GDM1 (cell line): ENCODE data around the gene ZNF655.
A peak's percentile ranks its signal among the peaks of the same experiment; 100 is the strongest.

ENCODE experiments used
- DNase-seq: peaks from one replicate; lab custom pipeline; 2025; lab: John Stamatoyannopoulos, UW

The ZNF655 gene

DNA sequence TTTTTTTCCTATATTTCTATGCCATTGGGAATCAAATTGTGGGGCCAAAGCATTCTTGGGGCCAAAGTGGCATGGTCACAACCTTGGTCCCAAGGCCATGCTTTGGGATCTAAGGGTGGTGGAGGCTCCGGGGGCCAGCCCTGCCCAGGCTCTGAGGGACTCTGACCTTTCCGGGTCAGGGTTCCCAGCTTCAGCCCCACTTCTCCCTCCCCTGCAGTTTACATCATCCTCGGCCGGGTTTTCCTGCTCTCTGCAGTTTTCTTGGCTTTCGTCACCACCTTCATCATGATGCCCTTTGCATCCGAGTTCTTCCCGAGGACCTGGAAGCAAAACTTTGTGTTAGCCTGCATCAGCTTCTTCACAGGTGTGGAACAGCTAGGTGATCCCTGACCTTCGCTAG is 48.1 kb downstream of the ZNF655 start:
- DNase-seq, result no peak

DNA sequence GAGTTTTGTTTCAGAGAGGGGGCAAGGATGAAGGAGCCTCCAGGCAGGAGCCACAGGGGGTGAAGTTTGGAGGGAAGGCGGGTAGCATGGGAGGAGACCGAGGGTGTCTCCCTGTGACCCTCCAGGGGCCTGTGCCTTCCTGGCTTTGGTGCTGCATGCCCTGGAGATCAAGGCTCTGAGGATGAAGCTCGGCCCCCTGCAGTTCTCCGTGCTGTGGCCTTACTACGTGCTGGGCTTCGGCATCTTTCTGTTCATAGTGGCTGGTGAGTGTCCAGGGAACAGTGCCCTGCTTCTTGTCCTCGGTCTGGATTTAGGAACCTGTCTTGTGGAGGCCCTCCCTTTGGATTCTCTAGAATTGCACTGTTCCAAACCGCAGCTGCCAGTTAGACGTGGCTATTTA is 49.1 kb downstream of the ZNF655 start:
- DNase-seq, result no peak

DNA sequence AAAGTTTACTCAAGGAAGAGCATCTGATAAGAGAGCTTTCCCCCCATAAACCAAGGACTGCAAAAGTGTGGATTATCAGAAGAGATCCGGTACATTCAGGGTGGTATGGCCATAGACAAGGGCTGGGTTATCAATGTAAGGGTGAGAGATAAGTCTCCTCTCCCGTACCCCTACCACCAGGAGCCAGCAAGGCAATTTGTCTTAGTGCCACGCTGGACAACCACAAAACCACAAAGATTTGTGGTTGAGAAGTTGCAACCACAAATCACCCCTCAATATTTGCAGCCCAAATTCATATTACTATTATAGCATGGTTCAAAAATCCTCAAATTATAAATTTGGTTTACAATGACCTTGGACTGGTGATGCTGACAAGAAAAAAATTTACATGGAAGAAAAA is 56.1 kb downstream of the ZNF655 start:
- no peak for DNase-seq

DNA sequence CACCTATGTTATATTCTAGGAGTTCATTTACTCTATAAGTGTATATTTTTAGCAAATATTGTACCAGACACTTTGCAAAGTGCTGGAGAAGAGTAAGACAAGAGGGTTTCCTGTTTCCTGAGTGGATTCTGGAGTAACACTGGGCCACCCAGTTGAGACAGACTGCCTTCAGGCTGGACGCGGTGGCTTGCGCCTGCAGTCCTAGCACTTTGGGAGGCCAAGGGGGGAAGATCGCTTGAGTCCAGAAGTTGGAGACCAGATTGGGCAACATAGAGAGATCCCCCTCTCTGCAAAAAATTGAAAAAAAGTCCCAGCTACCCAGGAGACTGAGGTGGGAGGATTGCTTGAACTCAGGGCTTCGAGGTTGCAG is 57.5 kb downstream of the ZNF655 start:
- DNase-seq, result no peak

DNA sequence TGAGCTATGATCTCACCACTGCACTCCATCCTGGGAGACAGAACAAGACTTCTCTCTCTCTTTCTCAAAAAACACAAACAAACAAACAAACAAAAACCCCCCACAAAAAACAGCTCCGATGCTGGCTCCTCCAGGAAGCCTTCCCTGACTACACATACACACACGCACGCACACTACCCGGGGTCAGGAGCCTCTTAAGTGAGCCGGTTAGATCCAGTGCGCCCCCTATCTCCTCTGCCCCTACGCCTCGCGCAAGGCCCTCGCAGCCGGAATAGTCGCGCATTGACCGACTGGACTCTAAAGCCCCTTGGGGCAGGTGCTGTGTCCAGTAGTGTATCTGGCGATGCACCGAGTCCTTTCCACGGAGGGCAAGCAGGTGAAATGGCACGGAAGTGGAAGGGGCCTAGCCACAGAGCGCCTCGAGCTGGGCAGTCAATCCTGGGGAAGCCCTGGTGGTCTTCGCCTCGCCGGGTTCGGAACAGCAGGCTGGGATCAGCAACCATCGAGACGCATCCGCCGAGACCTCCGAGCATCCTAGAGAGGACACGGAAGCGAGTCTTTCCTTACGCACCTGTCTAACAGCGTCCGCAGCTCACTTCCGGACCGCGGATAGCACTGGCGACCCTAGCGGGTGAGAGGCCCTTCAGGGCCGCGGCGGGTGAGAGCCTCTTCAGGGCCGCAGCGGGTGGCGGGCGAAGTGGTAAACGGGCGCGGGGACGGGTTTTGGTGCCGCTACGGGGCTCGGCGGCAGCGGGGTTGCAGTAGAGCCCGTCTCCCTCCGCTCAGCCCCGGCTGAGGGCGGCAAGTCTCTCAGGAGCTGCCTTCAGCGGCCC is 58.1 kb downstream of the ZNF655 start, which contains the start of gene ZSCAN25:
Gene ZSCAN25 (plus strand): TSS at position 588 of the 833 bp plus-strand sequence. CDS start 2,661 bp downstream, outside the sequence.
- peak; percentile 84 for DNase-seq

DNA sequence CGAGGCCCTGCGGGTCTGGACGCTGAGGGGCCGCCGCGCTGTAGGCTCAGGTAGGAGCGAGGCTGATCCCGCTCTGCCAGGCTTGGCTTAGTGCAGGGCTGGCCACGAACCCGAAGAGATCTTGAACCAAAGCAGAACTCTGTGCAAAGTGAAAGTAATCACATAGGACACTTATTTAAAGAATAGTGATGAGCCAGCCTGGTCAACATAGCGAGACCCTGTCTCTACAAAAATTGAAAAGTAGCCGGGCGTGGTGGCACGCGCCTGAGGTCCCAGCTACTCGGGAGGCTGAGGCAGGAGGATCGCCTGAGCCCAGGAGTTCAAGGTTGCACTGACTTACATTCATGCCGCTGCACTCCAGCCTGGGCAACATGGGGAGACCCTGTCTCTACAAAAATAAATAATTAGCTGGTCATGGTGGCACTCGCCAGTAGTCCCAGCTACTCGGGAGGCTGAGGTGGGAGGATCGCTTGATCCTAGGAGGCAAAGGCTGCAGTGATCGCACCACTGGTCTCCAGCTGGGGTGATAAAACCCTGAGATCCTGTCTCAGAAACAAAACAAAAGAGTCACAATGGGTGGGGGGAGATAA is 58.8 kb downstream of the ZNF655 start:
- DNase-seq, result no peak

DNA sequence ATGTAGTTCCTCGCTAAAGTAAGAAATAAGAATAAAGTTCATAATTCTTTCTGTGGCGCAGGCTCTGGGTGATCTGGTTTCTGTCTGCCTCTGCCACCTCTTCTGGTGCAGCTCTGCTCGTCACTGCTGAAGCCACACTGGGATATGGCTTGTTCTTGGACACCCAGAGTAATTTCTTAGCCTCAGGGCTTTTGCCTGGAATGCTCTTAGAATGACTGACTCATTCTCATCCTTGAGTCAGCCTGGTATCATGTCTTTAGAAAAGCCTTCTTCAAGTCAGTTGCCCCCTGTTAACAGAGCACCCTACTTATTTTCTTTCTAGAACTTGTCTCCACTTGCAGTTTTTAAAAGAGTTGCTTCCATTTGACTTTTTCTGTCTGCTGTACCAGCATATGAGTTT is 60.3 kb downstream of the ZNF655 start:
- no peak for DNase-seq

DNA sequence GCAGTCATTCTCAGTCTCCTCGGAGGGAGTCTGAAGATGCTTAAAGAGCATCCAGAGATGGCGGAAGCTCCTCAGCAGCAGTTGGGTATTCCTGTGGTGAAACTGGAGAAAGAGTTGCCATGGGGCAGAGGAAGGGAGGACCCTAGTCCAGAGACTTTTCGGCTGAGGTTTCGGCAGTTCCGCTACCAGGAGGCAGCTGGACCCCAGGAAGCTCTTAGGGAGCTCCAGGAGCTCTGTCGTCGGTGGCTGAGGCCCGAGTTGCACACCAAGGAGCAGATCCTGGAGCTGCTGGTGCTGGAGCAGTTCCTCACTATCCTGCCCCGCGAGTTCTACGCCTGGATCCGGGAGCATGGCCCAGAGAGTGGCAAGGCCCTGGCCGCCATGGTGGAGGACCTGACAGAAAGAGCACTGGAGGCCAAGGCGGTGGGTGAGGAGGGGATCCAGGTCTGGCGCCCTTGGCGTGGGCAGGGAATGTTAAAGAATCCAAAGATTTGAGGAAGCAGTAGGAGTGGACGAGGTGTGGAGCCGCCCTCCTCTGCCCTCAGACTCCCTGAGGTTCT is 61.2 kb downstream of the ZNF655 start:
- DNase-seq, result no peak

DNA sequence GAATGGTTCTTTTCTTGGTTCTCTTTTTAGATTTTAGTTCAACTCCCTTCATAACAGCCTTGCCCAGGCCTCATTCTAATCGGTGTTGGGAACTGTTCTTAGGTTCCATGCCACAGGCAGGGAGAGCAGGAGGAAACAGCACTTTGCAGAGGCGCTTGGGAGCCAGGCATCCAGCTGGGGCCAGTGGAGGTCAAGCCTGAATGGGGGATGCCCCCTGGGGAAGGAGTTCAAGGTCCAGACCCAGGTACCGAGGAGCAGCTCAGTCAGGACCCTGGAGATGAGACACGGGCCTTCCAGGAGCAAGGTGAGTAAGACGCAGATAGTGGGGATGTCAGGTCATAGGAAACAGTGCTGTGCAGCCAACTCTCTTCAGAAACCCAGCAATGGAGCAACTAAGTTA is 62.8 kb downstream of the ZNF655 start:
- DNase-seq, result no peak

DNA sequence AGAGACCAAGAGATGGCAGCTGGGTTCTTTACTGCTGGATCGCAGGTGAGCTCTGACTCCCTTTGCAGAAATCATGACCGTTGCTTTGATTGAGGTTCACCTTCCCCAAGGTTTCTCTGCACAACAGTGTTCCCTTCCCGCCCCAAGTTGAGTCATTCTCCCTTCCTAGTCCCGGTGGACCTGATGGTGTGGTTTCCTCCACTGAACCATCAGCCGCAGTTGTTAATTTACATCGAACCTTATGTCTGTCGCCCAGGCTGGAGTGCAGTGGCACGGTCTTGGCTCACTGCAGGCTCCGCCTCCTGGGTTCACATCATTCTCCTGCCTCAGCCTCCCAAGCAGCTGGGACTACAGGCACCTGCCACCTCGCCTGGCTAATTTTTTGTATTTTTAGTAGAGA is 64.2 kb downstream of the ZNF655 start:
- DNase-seq, result no peak

DNA sequence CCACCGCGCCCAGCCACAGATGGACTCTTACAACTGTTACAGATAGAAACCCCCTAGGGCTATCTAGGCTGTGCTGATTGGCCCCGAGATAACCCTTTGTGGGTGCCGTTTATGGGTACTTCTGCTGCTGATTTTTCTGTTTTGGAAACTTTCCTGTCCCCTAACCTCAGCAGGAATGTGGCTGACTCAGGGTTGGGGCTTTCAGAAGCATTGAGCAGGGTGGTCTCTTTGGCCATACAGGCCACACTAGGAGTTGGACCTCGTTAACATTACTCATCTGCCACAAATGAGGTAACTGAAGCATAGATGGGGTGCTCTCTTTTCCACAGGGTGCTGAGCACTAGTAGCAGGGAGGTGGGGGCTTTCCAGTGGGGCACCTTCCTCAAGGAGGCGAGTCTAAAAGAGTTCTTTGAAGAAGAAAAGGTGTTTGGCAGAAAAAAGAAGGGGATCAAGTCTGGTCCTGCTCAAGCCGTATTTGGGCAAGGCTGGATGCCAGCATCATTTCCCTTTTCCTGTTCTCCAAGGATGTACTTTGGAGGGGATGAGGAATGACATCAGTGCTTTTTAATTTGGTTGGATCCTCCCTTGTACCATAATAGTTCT is 64.8 kb downstream of the ZNF655 start:
- DNase-seq, result no peak

DNA sequence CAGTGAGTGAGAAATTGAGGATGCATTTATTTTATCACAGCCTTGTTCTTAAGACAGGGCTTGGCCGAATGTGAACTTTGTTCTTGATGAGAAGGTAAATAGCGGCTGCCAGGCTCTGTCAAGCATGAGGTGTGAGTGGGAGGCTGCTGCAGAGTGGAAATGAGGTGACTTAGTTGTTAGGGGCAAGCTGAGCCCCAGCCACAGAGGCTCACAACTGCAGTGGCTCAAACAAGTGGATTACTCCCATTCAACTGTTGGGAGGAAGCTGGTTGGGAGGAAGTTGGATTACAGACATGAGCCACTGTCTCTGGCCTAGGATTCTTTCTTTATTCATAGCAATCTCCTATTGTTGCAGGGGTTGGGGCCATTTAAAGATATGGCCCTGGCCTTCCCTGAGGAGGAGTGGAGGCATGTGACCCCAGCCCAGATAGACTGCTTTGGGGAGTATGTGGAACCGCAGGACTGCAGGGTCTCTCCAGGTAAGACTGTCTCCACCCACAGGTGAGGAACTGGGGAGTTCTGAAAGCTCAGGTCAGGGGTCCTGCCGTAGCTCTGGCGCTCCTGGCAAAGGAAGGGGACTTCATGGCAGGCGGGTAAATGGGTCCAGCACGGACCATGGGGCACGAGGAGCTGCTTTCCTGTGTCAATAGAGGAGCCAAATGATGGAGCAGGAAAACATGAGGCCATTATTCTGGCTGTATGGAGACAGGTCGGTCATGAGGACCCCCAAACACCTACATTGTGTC is 65.4 kb downstream of the ZNF655 start:
- no peak for DNase-seq

DNA sequence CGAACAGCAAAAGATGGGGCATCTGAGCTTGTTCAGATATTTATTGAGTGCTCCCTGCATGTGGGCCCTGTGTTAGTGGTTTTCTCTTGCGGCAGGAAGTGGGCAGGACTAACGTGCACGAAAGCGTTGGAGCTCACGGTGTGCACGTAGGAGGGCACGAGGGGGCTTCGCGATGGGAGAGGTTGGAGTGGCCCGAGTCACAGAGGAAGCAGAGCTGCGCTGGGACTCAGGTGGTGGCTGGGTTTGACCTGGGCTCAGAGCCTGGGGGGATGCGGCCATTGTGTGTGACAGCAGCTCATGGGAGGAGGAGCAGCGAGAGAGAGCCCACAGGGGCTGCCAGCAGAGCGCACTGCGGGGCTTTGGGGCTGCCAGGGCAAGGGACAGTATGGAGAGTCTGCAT is 66.0 kb downstream of the ZNF655 start:
- DNase-seq, result no peak

DNA sequence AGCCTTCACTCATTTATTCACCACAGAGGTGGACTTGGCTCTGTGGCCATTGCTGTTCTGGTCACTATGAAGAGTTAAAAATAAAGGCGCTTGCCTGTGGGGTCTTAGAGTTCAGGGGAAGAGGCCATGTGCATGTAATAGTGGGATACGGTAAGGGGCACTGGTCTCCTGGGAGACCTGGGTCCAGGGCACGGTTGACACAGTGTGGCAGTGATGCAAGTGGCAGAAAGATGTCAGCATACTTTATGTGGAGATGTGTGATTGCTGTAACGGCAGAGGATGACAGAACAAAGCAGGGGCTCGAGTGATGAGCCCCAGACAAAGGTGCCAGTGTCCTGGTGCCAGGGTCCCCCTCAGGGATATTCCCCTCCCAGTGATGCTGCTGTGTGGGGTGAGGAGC is 66.9 kb downstream of the ZNF655 start:
- DNase-seq, result no peak

DNA sequence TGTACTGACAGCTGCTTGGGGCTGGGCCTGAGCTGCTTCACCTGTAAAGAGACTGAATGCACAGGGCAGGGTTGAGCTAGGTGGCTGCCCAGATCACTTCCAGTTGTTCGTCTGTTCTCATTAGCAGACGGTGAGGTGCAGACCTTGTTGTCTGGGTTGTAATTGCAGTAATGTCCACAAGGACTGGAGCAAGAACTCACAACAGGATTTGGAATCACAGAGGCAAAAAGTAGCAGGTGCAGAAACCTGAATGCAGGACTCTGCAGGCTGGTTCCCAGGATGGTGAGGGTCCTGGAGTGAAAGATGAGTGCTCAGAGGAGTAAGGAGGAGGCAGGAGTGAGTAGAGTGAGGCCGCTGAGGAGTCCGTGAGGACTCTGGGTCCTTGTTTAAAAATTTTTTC is 67.5 kb downstream of the ZNF655 start:
- DNase-seq, result no peak
